GM23338 (cell line): ENCODE data around the gene LHX4. TPM values are rescaled to one million over a fixed set of nuclear protein-coding genes. Genes with fewer than 3 reads are reported as not detected.

Source experiments
- ATAC-seq: fragments of 200-7000 bp; cut with Tn5 transposase; 3 replicates; pipeline ENCODE4 v1.9.1; 2020
- DNase-seq: peaks from one replicate; pipeline ENCODE4 v3.0.0-alpha.2; 2015; ENCODE audit warnings: low spot score
- H2AFZ ChIP-seq: fragments of 200-600 bp; sonication (generic); 2 replicates; pipeline ENCODE4 v1.8.0; 2016; ENCODE audit warnings: antibody characterized with exemption, mild to moderate bottlenecking, moderate library complexity
- H3F3A ChIP-seq: fragments of 200-600 bp; sonication (generic); replicated peaks from 2 replicates; pipeline ENCODE4 v1.8.0; 2017; ENCODE audit warnings: antibody characterized with exemption, mixed run types, low read depth
- H3K27ac ChIP-seq: fragments of 200-600 bp; sonication (generic); 2 replicates; pipeline ENCODE4 v1.6.1; 2016; ENCODE audit warnings: low read depth
- H3K27me3 ChIP-seq: fragments of 200-600 bp; sonication (generic); 2 replicates; pipeline ENCODE4 v1.8.0; 2016; ENCODE audit warnings: mild to moderate bottlenecking, mixed run types, moderate library complexity; ENCODE audit not compliant: insufficient read depth
- H3K36me3 ChIP-seq: fragments of 200-600 bp; sonication (generic); 2 replicates; pipeline ENCODE4 v1.8.0; 2016; ENCODE audit warnings: mild to moderate bottlenecking; ENCODE audit not compliant: insufficient read depth
- H3K4me1 ChIP-seq: fragments of 200-600 bp; sonication (generic); 2 replicates; pipeline ENCODE4 v1.8.0; 2016; ENCODE audit warnings: mild to moderate bottlenecking, moderate library complexity; ENCODE audit not compliant: insufficient read depth
- H3K4me2 ChIP-seq: fragments of 200-600 bp; sonication (generic); 2 replicates; pipeline ENCODE4 v1.7.1; 2017; ENCODE audit warnings: mixed run types
- H3K4me3 ChIP-seq: fragments of 200-600 bp; sonication (generic); 2 replicates; pipeline ENCODE4 v1.6.1; 2016; ENCODE audit warnings: mixed run types
- H3K79me2 ChIP-seq: fragments of 200-600 bp; sonication (generic); replicated peaks from 2 replicates; pipeline ENCODE4 v1.8.0; 2017; ENCODE audit warnings: mild to moderate bottlenecking; ENCODE audit not compliant: insufficient read depth
- H3K9me2 ChIP-seq: fragments of 200-600 bp; sonication (generic); 2 replicates; pipeline ENCODE4 v1.8.0; 2017; ENCODE audit not compliant: insufficient read depth
- H4K20me1 ChIP-seq: fragments of 200-600 bp; sonication (generic); replicated peaks from 2 replicates; pipeline ENCODE4 v1.8.0; 2017; ENCODE audit warnings: mild to moderate bottlenecking; ENCODE audit not compliant: insufficient read depth
- H3K27ac Mint-ChIP-seq: 2 replicates; pipeline ENCODE4 v1.8.0; 2020; ENCODE audit warnings: inconsistent platforms, mild to moderate bottlenecking, moderate library complexity, mixed read lengths
- H3K27me3 Mint-ChIP-seq: 3 replicates; pipeline ENCODE4 v1.8.0; 2022; ENCODE audit warnings: low read depth, mild to moderate bottlenecking, moderate library complexity, mixed read lengths, inconsistent platforms; ENCODE audit not compliant: insufficient read depth, poor library complexity
- H3K36me3 Mint-ChIP-seq: 3 replicates; pipeline ENCODE4 v1.8.0; 2021; ENCODE audit warnings: low read depth, mild to moderate bottlenecking, inconsistent platforms, moderate library complexity, mixed read lengths
- H3K4me1 Mint-ChIP-seq: 3 replicates; pipeline ENCODE4 v1.8.0; 2020; ENCODE audit warnings: mild to moderate bottlenecking, inconsistent platforms, mixed read lengths
- H3K4me3 Mint-ChIP-seq: 3 replicates; pipeline ENCODE4 v1.8.0; 2021; ENCODE audit warnings: moderate library complexity, mild to moderate bottlenecking, inconsistent platforms, mixed read lengths
- H3K9me3 Mint-ChIP-seq: 3 replicates; pipeline ENCODE4 v1.8.0; 2020; ENCODE audit warnings: moderate library complexity, mild to moderate bottlenecking, inconsistent platforms, mixed read lengths
- CREB1 ChIP-seq: fragments of 250-450 bp; sonication (Bioruptor Pico); IDR thresholded peaks from 2 replicates; pipeline ENCODE4 v1.5.0; 2020; ENCODE audit warnings: low read depth, mild to moderate bottlenecking, moderate library complexity
- CTCF ChIP-seq, 2 experiments: fragments of 200-600 bp in 1 of 2; sonication (generic) in 1 of 2; conservative IDR thresholded peaks; 2 replicates each; pipeline versions ENCODE4 v1.5.1 to v1.6.1; 2016 to 2017; ENCODE audit warnings: antibody characterized with exemption in 2 of 2, low read depth in 2 of 2, mild to moderate bottlenecking in 2 of 2, moderate library complexity in 1 of 2
- ETS1 ChIP-seq: IDR thresholded peaks from 2 replicates; pipeline ENCODE4 v1.6.1; 2016; ENCODE audit warnings: antibody characterized with exemption
- EZH2 ChIP-seq: fragments of 200-600 bp; sonication (generic); IDR thresholded peaks from one replicate; pipeline ENCODE4 v1.8.0; 2017; ENCODE audit warnings: antibody characterized with exemption, mild to moderate bottlenecking, low read depth; ENCODE audit not compliant: unreplicated experiment
- EZH2phosphoT487 ChIP-seq: fragments of 200-600 bp; sonication (generic); IDR thresholded peaks from one replicate; pipeline ENCODE4 v1.8.1; 2018; ENCODE audit warnings: antibody characterized with exemption; ENCODE audit not compliant: unreplicated experiment
- JUNB ChIP-seq: IDR thresholded peaks from one replicate; pipeline ENCODE4 v1.6.1; 2016; ENCODE audit warnings: antibody characterized with exemption; ENCODE audit not compliant: unreplicated experiment
- NANOG ChIP-seq: IDR thresholded peaks from 2 replicates; pipeline ENCODE4 v1.6.1; 2016; ENCODE audit warnings: antibody characterized with exemption, borderline replicate concordance
- POLR2AphosphoS5 ChIP-seq: IDR thresholded peaks from 2 replicates; pipeline ENCODE4 v1.6.1; 2016; ENCODE audit warnings: antibody characterized with exemption, low read depth
- REST ChIP-seq: IDR thresholded peaks from one replicate; pipeline ENCODE4 v1.6.1; 2018; ENCODE audit warnings: antibody characterized with exemption; ENCODE audit not compliant: unreplicated experiment
- STAT1 ChIP-seq: IDR thresholded peaks from one replicate; pipeline ENCODE4 v1.6.1; 2016; ENCODE audit warnings: antibody characterized with exemption; ENCODE audit not compliant: unreplicated experiment
- ZNF114 ChIP-seq: fragments of 250-450 bp; sonication (Bioruptor Pico); IDR thresholded peaks from 2 replicates; pipeline ENCODE4 v1.5.0; 2020; ENCODE audit warnings: mild to moderate bottlenecking, moderate library complexity
- ZNF331 ChIP-seq: fragments of 250-450 bp; sonication (Bioruptor Pico); IDR thresholded peaks from 2 replicates; pipeline ENCODE4 v1.5.0; 2020; ENCODE audit warnings: low read depth, mild to moderate bottlenecking, moderate library complexity
- polyA plus RNA-seq: library from polyadenylated mRNA; unstranded; fragments of >200 nt; fragmentation: Nextera tagmentation; extraction: Ambion mirVana; gene quantifications from 2 replicates; pipeline ENCODE4 v1.2.1, GENCODE V29; 2016
- total RNA-seq: library from RNA; depleted of rRNA; stranded (reverse); fragments of >200 nt; shearing (Covaris generic); gene quantifications from 2 replicates; pipeline ENCODE4 v1.2.3, GENCODE V29; 2014
- TF ChIP-seq, protein P1 (sequence below): fragments of 250-450 bp; sonication (Bioruptor Pico); IDR thresholded peaks from 2 replicates; pipeline ENCODE4 v1.5.0; 2020; ENCODE audit warnings: mild to moderate bottlenecking, moderate library complexity

The LHX4 gene
- total and polyA plus RNA-seq, 2 experiments from 2014 or later = 1.4 to 2.5 TPM

DNA sequence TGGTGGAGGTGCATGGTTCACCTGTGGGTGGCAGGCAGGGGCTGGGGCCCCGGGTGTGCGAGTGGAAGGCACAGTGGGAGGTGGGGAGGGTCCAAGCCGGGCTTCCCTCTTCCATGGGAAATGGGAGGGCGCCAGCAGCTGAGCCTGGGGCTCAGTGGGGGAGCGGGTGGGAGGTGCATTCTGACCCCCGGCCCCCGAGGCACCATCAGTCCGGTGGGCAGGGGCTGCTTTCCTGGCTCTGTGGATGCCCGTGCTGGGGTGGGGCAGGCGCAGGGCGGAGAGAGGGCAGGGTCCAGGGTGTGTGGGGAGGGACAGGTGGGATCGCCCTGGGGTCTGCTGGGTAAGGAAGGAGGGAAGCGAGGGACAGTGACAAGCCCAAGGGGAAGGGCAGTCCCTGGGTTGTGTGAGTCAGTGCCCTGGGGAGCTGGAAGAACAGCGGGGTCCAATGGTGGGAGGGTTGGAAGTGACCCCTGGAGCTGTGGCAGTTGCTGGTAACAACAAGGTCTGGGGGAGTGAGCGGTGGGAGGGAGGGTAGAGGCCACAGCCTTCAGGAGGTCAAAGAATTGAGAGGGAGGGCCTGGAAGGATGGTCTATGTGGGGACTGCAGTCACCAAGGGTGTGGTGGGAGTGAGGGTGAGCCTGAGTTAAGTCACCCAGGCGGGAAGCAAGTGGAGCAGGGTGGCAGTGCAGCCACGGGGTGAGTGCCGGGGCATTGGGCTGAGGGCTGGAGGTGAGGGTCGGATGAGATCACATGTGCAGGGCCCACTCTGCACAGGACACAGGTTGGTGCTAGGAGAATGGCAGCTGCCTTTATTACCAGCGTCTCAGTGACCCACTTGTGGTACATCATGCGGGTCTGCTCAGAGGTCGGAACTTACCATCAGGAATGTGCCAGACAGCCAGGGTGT lies 29.6 kb downstream of the LHX4 start:
- H3K4me2 ChIP-seq = no peak overlapping the region
- H3K4me1 Mint-ChIP-seq = peaks cover 26% of the 10 kb centered on the region
- H3K9me3 Mint-ChIP-seq = no peaks in the 10 kb centered on the region; the same call in 2 of the 3 replicates
- H3K36me3 Mint-ChIP-seq = no peaks in the 10 kb centered on the region; the same call in 2 of the 3 replicates
- TF ChIP-seq REST (no peak), ZNF331 (CRISPR knock-in tag) (no peak), EZH2phosphoT487 (no peak), CREB1 (CRISPR knock-in tag) (no peak), NANOG (no peak), POLR2AphosphoS5 (no peak), ZNF114 (CRISPR knock-in tag) (no peak), STAT1 (no peak), JUNB (no peak), CTCF (conservative IDR thresholded peaks at IDR 0.05; ENCODE audit: low read depth in 2 of 2) (no peak), ETS1 (no peak), EZH2 (no peak)
- TF ChIP-seq, protein P1, sequence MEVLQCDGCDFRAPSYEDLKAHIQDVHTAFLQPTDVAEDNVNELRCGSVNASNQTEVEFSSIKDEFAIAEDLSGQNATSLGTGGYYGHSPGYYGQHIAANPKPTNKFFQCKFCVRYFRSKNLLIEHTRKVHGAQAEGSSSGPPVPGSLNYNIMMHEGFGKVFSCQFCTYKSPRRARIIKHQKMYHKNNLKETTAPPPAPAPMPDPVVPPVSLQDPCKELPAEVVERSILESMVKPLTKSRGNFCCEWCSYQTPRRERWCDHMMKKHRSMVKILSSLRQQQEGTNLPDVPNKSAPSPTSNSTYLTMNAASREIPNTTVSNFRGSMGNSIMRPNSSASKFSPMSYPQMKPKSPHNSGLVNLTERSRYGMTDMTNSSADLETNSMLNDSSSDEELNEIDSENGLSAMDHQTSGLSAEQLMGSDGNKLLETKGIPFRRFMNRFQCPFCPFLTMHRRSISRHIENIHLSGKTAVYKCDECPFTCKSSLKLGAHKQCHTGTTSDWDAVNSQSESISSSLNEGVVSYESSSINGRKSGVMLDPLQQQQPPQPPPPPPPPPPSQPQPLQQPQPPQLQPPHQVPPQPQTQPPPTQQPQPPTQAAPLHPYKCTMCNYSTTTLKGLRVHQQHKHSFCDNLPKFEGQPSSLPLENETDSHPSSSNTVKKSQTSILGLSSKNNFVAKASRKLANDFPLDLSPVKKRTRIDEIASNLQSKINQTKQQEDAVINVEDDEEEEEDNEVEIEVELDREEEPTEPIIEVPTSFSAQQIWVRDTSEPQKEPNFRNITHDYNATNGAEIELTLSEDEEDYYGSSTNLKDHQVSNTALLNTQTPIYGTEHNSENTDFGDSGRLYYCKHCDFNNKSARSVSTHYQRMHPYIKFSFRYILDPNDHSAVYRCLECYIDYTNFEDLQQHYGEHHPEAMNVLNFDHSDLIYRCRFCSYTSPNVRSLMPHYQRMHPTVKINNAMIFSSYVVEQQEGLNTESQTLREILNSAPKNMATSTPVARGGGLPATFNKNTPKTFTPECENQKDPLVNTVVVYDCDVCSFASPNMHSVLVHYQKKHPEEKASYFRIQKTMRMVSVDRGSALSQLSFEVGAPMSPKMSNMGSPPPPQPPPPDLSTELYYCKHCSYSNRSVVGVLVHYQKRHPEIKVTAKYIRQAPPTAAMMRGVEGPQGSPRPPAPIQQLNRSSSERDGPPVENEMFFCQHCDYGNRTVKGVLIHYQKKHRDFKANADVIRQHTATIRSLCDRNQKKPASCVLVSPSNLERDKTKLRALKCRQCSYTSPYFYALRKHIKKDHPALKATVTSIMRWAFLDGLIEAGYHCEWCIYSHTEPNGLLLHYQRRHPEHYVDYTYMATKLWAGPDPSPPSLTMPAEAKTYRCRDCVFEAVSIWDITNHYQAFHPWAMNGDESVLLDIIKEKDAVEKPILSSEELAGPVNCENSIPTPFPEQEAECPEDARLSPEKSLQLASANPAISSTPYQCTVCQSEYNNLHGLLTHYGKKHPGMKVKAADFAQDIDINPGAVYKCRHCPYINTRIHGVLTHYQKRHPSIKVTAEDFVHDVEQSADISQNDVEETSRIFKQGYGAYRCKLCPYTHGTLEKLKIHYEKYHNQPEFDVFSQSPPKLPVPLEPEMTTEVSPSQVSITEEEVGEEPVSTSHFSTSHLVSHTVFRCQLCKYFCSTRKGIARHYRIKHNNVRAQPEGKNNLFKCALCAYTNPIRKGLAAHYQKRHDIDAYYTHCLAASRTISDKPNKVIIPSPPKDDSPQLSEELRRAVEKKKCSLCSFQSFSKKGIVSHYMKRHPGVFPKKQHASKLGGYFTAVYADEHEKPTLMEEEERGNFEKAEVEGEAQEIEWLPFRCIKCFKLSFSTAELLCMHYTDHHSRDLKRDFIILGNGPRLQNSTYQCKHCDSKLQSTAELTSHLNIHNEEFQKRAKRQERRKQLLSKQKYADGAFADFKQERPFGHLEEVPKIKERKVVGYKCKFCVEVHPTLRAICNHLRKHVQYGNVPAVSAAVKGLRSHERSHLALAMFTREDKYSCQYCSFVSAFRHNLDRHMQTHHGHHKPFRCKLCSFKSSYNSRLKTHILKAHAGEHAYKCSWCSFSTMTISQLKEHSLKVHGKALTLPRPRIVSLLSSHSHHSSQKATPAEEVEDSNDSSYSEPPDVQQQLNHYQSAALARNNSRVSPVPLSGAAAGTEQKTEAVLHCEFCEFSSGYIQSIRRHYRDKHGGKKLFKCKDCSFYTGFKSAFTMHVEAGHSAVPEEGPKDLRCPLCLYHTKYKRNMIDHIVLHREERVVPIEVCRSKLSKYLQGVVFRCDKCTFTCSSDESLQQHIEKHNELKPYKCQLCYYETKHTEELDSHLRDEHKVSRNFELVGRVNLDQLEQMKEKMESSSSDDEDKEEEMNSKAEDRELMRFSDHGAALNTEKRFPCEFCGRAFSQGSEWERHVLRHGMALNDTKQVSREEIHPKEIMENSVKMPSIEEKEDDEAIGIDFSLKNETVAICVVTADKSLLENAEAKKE (CRISPR knock-in tag) = no peak
- no peak overlapping the region for H2AFZ ChIP-seq
- H3K36me3 ChIP-seq = no peaks in the 10 kb centered on the region
- no peak overlapping the region for H3K27ac Mint-ChIP-seq
- H4K20me1 ChIP-seq = no peaks in the 10 kb centered on the region
- H3K79me2 ChIP-seq = no peaks in the 10 kb centered on the region
- peaks cover 11% of the 10 kb centered on the region for H3K27me3 Mint-ChIP-seq
- no peak overlapping the region for H3K4me3 ChIP-seq
- no peaks in the 10 kb centered on the region for H3K27me3 ChIP-seq
- no peaks in the 10 kb centered on the region for H3K9me2 ChIP-seq
- no peak for DNase-seq
- H3K4me3 Mint-ChIP-seq = no peak overlapping the region
- ATAC-seq = no peak
- H3F3A ChIP-seq = no peaks in the 10 kb centered on the region
- H3K27ac ChIP-seq = no peak overlapping the region
- peaks cover 4% of the 10 kb centered on the region for H3K4me1 ChIP-seq
